HG03571 (cell line): ENCODE data around the gene LIPF.
"Not testable (repeated sequence)": the region's sequence is repeated elsewhere in the genome, so short reads cannot be mapped to it uniquely, and the experiment has no call there.

Experiments
- ATAC-seq: cut with Tn5 transposase; IDR thresholded peaks from one replicate; pipeline ENCODE4 v1.9.1; 2021; ENCODE audit not compliant: unreplicated experiment

Gene LIPF

GRCh38 chr10:88672041-88672440 lies 7.8 kb downstream of the LIPF start:
- no peak for ATAC-seq

GRCh38 chr10:88676283-88677060 lies 12.2 kb downstream of the LIPF start:
- no peak for ATAC-seq

GRCh38 chr10:88680958-88681357 lies 16.7 kb downstream of the LIPF start:
- no peak for ATAC-seq

- no peak for ATAC-seq
Measured at GRCh38 chr10:88682491-88682890, 18.2 kb downstream of the LIPF start.

DNA sequence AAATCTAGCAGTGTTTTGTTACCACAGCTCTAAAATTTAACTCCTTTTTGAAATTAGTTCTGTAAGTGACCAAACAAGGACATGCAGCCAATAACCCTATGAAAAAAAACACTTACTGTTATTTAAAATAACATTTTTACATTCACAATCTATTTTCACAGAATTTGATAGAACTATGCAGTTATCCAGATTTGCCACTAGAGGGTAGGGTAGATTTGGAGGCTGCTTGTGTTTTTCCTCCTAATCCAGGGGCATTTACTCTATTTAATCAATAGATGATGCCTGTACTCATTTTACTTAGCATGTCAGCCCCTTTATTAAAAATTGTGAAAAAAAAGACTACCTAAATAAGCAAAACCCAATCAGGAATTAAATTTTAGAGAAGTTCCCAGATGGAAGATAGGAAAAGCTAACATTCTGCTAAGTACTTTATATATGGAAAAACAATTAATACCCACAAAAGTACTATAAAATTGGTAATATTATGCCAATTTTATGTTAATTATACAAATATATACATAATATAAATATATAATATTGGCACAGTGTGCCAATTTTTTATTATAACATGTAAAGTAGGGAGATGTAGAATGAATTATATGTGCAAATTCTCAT lies 23.7 kb downstream of the LIPF start:
- no peak for ATAC-seq

DNA sequence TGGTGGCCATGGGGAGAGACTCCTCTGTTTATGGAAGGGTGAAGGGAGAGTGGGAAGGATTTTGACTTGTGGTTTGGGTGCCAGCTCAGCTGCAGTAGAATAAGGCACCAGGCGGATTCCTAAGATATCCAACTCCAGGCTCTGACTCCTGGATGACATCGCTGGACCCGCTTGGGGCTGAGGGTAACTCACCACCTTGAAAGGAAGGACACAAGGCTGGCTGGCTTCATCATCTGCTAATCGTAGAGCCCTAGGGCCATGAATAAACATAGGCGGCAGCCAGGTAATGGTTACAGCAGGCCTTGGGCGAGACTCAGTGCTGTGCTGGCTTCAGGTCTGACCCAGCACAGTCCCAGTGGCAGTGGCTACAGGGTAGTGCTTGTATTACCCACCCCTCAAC lies 25.1 kb downstream of the LIPF start:
- ATAC-seq = no peak

GRCh38 chr10:88693392-88694020 lies 29.3 kb downstream of the LIPF start:
- ATAC-seq = no peak

GRCh38 chr10:88702848-88703597 lies 38.8 kb downstream of the LIPF start:
- ATAC-seq = no peak

DNA sequence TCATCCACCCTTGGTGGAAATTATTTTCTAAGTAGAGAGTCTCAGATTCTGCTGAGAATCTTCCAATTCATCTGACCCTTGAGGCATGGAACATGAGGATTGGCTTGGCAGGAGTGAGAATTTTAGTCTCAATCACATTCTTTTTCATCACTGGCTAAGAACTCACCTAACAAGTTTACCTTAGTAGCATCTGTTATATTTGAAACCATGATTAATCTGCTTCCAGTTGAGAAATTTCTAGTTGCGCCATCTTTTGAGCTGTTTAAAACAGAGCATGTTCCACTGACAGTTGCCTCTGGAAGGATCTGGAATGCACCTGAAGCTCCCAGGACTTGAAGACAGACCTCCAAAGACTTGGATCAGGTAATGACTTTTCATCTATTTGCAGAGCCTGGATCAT lies 41.7 kb downstream of the LIPF start, which contains the start of gene LIPK:
Gene LIPK, plus strand, starts transcription at position 292 of the 400 bp plus-strand sequence. CDS start 18,295 bp downstream, outside the sequence.
- no peak for ATAC-seq

DNA sequence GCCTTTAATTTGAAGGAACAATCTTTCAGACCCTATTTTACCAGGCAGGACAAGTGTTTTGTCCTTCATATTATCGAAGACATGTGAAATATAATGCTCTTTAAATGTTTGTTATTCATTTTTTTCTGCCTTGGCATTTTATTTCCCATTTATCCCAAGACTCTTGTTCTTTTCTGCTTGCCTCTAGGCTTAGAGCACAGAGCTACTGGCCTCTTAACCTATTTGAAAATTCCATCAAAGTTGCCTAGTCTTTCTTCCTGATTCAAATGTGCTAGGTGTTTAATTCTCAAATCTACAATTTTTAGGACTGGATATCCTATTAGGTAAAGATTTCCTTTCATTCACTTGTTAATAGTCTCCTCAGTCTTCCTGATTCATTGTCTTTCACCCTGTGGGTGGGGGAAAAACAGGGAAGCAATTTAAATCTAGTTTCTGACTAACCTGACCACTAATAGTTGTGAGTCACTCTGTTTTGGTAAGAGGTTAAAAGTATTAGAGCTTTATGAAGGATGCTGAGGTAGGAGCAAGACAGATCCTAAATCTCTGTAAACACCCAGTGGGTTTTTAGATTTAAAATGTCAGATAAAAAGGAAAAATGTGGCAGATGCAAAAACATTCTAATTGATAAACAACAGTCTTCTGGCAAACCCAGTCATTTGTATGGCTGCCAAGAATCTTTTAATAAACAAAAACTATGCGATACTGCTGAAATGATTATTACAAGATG lies 43.4 kb downstream of the LIPF start:
- ATAC-seq = no peak

- not testable (repeated sequence) for ATAC-seq
Measured at GRCh38 chr10:88709361-88709760, 45.1 kb downstream of the LIPF start.

- no peak for ATAC-seq
Measured at GRCh38 chr10:88715517-88715916, 51.3 kb downstream of the LIPF start.

DNA sequence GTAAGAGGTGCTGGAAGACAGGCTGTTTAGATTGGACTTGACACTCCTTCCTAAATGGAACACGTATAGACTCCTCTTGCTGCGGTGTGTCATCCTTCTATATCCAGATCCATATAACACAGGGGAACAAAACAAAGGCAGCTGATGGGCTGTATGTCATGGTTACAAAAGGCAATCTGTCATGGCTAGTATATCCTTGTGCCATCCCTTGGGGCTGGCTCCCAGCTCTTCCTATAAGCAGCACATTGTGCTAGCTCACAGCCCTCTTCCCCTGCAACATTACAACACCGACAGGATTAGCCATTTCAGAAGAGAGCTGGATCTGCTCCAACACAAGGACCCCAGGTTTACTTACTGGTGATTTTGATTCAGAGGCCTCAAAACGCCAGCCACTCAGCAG lies 57.1 kb downstream of the LIPF start:
- ATAC-seq = no peak

DNA sequence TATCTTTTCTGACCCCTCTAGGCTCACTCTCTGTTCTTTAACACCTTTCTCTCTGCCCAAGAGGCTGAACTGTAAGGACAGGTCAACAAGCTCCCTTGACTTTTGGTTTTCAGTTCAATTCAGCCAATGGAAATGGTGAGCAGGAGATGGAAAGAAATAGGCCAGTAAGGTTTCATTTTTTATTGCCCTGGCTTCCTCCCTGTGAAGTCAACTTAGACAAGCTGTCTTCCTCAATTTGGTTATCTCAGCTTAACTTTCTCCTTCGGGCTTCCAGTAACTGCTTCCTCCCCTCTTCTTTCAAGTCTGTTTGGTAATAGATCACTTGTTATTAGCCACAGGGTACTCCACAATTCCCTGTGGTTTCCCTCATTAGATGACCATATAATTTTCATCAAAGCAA lies 61.6 kb downstream of the LIPF start:
- ATAC-seq = no peak

DNA sequence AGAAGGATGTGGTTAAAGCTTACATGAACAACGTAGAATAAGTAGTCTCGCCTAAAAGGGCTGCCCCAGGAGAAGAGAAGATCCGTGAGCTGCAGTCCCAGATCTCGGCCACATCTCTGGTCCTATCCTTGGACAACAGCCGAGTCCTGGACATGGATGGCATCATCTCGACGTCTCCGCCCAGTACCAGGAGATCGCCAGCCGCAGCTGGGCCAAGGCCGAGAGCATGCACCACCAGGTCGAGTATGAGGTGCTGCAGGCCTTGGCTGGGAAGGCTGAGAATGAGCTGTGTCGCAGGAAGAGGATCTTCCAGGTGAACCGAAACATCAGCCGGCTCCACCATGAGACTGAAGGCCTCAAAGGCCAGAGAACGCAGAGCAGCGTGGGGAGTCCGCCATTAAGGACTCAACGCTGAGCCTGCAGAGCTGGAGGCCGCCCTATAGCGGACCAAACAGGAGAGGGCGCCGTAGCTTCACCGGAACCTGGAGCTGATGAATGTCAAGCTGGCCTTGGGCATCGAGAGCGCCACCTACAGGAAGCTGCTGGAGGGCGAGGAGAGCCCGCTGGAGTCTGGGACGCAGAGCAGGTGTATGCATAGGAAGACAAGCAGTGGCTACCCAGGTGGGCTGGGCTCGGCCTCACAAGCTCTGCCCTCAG lies 64.0 kb downstream of the LIPF start:
- no peak for ATAC-seq
